GM12873 (cell line): ENCODE results near the gene CSNK1G1.

Experiments used
- TF ChIP-seq, protein P1 (sequence below): IDR thresholded peaks from 2 replicates; pipeline ENCODE4 v1.5.1; 2012; ENCODE audit warnings: low read depth, mild to moderate bottlenecking, moderate library complexity, low read length, control low read depth; ENCODE audit not compliant: insufficient read depth; ENCODE audit errors: missing control alignments

CSNK1G1 gene

DNA sequence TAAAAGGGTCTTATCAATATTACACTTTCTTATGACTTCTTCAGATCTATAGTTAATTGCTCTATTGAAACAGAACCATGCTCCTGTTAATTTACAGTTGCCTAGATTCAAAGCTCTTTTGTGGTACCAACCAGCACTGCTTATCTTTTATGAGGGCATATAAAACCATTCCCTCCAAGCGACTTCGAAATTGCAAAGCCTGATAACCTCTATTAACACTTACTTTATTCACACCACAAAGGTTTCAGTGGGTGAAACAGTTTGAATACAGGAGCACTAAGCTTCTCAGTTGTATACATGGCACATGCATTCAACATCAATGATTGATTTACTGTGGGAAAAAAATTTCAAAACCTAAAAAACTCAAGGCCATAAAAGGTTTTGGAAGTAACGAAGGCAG is 118.3 kb downstream of the CSNK1G1 start:
- TF ChIP-seq, protein P1, sequence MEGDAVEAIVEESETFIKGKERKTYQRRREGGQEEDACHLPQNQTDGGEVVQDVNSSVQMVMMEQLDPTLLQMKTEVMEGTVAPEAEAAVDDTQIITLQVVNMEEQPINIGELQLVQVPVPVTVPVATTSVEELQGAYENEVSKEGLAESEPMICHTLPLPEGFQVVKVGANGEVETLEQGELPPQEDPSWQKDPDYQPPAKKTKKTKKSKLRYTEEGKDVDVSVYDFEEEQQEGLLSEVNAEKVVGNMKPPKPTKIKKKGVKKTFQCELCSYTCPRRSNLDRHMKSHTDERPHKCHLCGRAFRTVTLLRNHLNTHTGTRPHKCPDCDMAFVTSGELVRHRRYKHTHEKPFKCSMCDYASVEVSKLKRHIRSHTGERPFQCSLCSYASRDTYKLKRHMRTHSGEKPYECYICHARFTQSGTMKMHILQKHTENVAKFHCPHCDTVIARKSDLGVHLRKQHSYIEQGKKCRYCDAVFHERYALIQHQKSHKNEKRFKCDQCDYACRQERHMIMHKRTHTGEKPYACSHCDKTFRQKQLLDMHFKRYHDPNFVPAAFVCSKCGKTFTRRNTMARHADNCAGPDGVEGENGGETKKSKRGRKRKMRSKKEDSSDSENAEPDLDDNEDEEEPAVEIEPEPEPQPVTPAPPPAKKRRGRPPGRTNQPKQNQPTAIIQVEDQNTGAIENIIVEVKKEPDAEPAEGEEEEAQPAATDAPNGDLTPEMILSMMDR: no peak

DNA sequence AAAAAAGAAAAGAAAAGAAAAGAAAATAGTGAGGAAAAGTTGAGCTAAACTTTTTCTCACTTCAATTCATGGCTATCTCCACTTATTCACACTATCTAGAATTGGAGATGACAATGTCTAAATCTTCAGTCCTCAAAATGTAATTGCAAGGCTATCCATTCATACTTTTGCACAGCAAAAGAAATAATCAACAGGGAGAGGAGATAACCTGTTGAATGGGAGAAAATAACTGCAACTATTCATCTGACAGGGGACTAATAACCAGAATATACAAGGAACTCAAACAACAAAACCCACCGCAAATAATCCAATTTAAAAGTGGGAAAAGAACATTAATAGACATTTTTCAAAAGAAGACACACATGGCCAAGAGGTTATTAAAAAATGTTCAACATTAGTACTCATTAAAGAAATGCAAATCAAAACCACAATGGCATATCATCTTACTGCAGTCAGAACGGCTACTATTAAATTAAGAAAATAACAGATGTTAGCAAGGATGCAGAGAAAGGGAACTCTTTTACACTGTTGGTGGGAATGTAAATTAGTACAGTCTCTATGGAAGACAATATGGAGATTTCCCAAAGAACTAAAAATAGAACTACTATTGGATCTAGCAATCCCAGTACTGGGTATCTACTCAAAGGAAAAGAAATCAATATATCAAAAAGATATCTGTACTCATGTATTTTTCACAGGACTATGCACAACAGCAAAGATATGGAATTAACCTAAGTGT is 119.6 kb downstream of the CSNK1G1 start:
- TF ChIP-seq, protein P1: no peak

DNA sequence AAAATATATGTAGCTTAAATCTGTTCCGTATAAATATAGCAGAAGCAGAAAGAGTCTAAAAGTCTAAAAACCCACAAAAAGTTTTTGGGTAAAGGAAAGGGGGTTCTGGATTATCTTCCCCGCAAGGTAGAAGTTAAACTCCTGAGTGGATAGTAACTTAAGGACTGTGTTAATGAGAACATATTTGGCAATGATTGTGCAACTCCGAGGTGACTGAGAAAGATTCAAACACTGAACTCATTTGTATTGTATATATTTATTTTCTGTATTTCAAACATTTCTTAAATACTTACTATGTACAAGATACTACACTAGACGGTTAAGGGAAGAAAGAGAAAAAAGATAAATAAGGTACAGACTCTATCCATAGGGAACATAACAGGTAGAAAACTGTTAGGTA is 120.4 kb downstream of the CSNK1G1 start:
- TF ChIP-seq, protein P1: no peak

DNA sequence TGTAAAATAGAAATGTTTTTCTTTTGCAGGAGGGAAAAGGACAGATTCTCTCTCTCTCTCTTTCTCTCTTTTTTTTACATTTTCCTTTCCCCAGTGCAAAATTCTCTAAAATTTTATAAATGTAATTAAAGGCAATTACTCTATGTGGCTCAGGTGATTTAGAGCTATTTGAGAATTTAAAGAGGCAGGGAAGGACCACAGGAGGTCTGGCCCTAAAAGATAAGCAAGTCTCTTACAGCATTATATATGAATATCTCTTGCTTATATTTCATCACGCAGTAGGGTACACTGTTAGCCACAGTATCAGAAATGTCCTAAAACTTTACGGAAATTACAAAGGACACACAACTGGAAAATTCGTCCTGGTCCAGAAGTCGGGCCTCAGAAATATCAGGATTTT is 122.7 kb downstream of the CSNK1G1 start:
- TF ChIP-seq, protein P1: no peak

DNA sequence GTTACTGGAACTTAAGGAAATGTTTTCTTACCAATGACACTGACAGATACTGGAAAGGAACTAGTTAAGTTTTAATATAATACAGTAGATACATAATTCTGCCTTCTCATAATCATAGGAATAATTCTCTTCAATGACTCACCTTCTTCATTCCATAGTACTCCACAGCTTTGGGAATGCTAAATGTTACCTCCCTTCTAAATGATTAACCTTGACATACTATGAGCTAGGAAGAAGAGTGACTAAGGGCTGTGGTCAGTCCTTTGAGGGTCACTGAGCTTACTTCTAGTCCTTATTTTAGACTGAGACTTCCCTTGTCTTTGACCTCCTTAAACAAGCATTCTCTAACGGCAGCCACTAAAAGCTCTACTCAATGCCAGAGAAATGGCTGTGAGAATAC is 123.6 kb downstream of the CSNK1G1 start:
- TF ChIP-seq, protein P1: no peak

DNA sequence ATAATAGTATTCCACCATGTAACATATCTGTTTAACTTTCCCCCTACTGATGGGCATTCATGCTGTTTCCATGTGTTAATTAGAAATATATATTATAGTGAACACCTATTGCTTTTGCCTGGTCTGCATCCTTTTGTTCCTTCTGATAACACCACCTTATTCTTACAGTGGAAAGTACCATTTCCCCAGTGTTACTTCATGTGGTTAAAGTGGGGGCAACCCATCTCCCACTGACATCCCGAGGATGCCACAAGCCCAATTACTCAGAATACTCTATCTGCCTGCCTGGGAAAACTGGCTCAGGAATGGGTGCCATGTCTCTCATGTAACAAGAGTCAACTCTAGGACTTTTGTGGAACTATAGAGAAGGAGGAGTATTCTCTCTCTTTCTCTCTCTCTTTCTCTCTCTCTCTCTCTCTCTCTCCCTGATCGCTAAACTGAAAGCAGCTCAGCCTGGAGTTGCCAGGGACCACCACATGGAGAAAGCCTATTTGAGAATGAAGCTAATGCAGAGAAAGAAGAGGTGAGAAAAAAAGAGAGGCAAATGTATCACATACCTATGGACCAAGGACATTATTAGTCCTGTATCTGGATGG is 126.7 kb downstream of the CSNK1G1 start:
- TF ChIP-seq, protein P1: no peak

DNA sequence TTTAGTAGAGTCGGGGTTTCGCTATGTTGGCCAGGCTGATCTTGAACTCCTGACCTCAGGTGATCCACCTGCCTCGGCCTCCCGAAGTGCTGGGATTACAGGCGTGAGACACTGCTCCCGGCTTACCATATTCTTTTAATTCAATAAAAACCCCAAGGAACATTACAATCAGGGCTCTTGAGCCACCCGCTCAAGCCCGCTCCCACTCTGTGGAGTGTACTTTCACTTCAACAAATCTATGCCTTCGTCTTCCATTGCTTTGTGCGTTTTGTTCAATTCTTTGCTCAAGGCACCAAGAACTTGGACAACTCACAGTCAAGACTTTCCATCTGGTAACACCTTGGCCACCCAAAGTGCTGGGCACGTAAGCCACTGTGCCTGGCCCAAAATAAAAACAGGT is 130.2 kb downstream of the CSNK1G1 start:
- TF ChIP-seq, protein P1: no peak
